SK-N-SH treated with all-trans-retinoic acid at 6 μM for 48 hours (cell line): ENCODE results near the gene LBHD1.

Source experiments
- ATAC-seq: fragments of 200-7000 bp; cut with Tn5 transposase; 3 replicates; pipeline ENCODE4 v1.9.1; 2020; ENCODE audit warnings: mild to moderate bottlenecking, moderate library complexity
- ARNTL ChIP-seq: fragments of 450-650 bp; formaldehyde crosslinking; IDR thresholded peaks from 2 replicates; pipeline ENCODE4 v1.5.0; 2020; ENCODE audit warnings: low read depth, mild to moderate bottlenecking, moderate library complexity, borderline replicate concordance
- BACH2 ChIP-seq: fragments of 250-450 bp; sonication (Bioruptor Pico); IDR thresholded peaks from 2 replicates; pipeline ENCODE4 v1.9.0; 2021; ENCODE audit warnings: mild to moderate bottlenecking, borderline replicate concordance
- CSDC2 ChIP-seq: fragments of 250-450 bp; sonication (Bioruptor Pico); IDR thresholded peaks from 2 replicates; pipeline ENCODE4 v1.5.0; 2020; ENCODE audit warnings: mild to moderate bottlenecking, moderate library complexity
- ESRRG ChIP-seq: fragments of 250-450 bp; sonication (Bioruptor Pico); IDR thresholded peaks from 2 replicates; pipeline ENCODE4 v1.6.1; 2021; ENCODE audit warnings: mild to moderate bottlenecking
- GLIS3 ChIP-seq: fragments of 250-450 bp; sonication (Bioruptor Pico); IDR thresholded peaks from 2 replicates; pipeline ENCODE4 v1.5.0; 2020; ENCODE audit warnings: mild to moderate bottlenecking, moderate library complexity
- ISL1 ChIP-seq: fragments of 250-450 bp; sonication (Bioruptor Pico); IDR thresholded peaks from 2 replicates; pipeline ENCODE4 v2.1.2; 2022; ENCODE audit warnings: mild to moderate bottlenecking, moderate library complexity
- OSR1 ChIP-seq: fragments of 250-450 bp; sonication (Bioruptor Pico); IDR thresholded peaks from 2 replicates; pipeline ENCODE4 v1.8.0; 2022; ENCODE audit warnings: moderate library complexity, mild to moderate bottlenecking, inconsistent platforms
- PPARA ChIP-seq: fragments of 250-450 bp; sonication (Bioruptor Pico); IDR thresholded peaks from 2 replicates; pipeline ENCODE4 v1.5.0; 2020; ENCODE audit warnings: mild to moderate bottlenecking, borderline replicate concordance
- RARB ChIP-seq: fragments of 250-450 bp; sonication (Bioruptor Pico); IDR thresholded peaks from 2 replicates; pipeline ENCODE4 v1.8.0; 2021; ENCODE audit warnings: mild to moderate bottlenecking, moderate library complexity
- SNAI2 ChIP-seq: fragments of 250-450 bp; sonication (Bioruptor Pico); IDR thresholded peaks from 2 replicates; pipeline ENCODE4 v1.5.0; 2020; ENCODE audit warnings: mild to moderate bottlenecking, moderate library complexity
- TCF4 ChIP-seq: fragments of 250-450 bp; sonication (Bioruptor Pico); IDR thresholded peaks from 2 replicates; pipeline ENCODE4 v1.8.0; 2021; ENCODE audit warnings: mild to moderate bottlenecking, moderate library complexity, borderline replicate concordance
- TOX ChIP-seq: fragments of 250-450 bp; sonication (Bioruptor Pico); IDR thresholded peaks from 2 replicates; pipeline ENCODE4 v1.8.0; 2021; ENCODE audit warnings: mild to moderate bottlenecking, moderate library complexity, borderline replicate concordance
- ZC3H10 ChIP-seq: fragments of 250-450 bp; sonication (Bioruptor Pico); IDR thresholded peaks from 2 replicates; pipeline ENCODE4 v1.5.1; 2021; ENCODE audit warnings: mild to moderate bottlenecking, moderate library complexity
- ZFP3 ChIP-seq: fragments of 250-450 bp; sonication (Bioruptor Pico); IDR thresholded peaks from 2 replicates; pipeline ENCODE4 v1.5.0; 2020; ENCODE audit warnings: mild to moderate bottlenecking, moderate library complexity
- ZFP30 ChIP-seq: fragments of 450-650 bp; formaldehyde crosslinking; IDR thresholded peaks from 2 replicates; pipeline ENCODE4 v1.5.0; 2022; ENCODE audit warnings: mild to moderate bottlenecking, moderate library complexity
- ZNF565 ChIP-seq: fragments of 450-650 bp; formaldehyde crosslinking; conservative IDR thresholded peaks from 2 replicates; pipeline ENCODE4 v1.5.0; 2020; ENCODE audit warnings: low read depth, mild to moderate bottlenecking, moderate library complexity
- ZNF70 ChIP-seq: fragments of 450-650 bp; formaldehyde crosslinking; IDR thresholded peaks from 2 replicates; pipeline ENCODE4 v1.5.0; 2020; ENCODE audit warnings: mild to moderate bottlenecking, moderate library complexity
- ZNF8 ChIP-seq: fragments of 450-650 bp; formaldehyde crosslinking; IDR thresholded peaks from 2 replicates; pipeline ENCODE4 v1.5.0; 2020; ENCODE audit warnings: mild to moderate bottlenecking, moderate library complexity
- TF ChIP-seq, protein P1 (sequence below): fragments of 250-450 bp; sonication (Bioruptor Pico); IDR thresholded peaks from 2 replicates; pipeline ENCODE4 v1.8.0; 2021; ENCODE audit warnings: low read depth, mild to moderate bottlenecking, moderate library complexity, borderline replicate concordance
- TF ChIP-seq, protein P2 (sequence below): fragments of 250-450 bp; sonication (Bioruptor Pico); IDR thresholded peaks from 2 replicates; pipeline ENCODE4 v1.5.0; 2020; ENCODE audit warnings: mild to moderate bottlenecking, moderate library complexity
- TF ChIP-seq, protein P3 (sequence below): fragments of 250-450 bp; sonication (Bioruptor Pico); IDR thresholded peaks from 2 replicates; pipeline ENCODE4 v1.5.1; 2020; ENCODE audit warnings: low read depth, mild to moderate bottlenecking, moderate library complexity
- TF ChIP-seq, protein P4 (sequence below): fragments of 250-450 bp; sonication (Bioruptor Pico); IDR thresholded peaks from 2 replicates; pipeline ENCODE4 v1.5.1; 2021; ENCODE audit warnings: mild to moderate bottlenecking, moderate library complexity
- TF ChIP-seq, protein P5 (sequence below): fragments of 250-450 bp; sonication (Bioruptor Pico); IDR thresholded peaks from 2 replicates; pipeline ENCODE4 v1.8.0; 2020; ENCODE audit warnings: mild to moderate bottlenecking, moderate library complexity, borderline replicate concordance

The LBHD1 gene

DNA sequence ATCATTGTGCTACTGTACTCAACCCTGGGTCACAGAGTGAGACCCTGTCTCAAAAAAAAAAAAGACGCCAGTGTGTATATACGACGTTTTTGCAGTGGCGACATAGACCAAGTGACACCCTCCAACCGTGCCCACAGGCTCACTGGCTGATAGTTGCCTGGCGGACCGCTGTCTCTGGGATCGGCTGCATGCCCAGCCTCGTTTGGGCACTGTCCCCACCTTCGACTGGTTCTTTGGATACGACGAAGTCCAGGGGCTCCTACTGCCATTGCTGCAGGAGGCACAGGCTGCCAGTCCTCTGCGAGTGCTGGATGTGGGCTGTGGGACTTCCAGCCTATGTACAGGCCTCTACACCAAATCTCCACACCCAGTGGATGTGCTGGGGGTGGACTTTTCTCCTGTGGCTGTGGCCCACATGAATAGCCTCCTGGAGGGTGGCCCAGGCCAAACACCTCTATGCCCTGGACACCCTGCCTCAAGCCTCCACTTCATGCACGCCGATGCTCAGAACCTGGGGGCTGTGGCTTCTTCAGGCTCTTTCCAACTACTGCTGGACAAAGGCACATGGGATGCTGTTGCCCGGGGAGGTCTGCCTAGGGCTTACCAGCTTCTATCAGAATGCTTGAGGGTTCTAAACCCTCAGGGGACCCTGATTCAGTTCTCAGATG, 5.7 kb downstream of the LBHD1 start (continued):
- TF ChIP-seq, protein P1, sequence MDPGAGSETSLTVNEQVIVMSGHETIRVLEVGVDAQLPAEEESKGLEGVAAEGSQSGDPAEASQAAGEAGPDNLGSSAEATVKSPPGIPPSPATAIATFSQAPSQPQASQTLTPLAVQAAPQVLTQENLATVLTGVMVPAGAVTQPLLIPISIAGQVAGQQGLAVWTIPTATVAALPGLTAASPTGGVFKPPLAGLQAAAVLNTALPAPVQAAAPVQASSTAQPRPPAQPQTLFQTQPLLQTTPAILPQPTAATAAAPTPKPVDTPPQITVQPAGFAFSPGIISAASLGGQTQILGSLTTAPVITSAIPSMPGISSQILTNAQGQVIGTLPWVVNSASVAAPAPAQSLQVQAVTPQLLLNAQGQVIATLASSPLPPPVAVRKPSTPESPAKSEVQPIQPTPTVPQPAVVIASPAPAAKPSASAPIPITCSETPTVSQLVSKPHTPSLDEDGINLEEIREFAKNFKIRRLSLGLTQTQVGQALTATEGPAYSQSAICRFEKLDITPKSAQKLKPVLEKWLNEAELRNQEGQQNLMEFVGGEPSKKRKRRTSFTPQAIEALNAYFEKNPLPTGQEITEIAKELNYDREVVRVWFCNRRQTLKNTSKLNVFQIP (CRISPR knock-in tag) = no peak
- no peak for TF ChIP-seq ISL1 (CRISPR knock-in tag)
- TF ChIP-seq, protein P2, sequence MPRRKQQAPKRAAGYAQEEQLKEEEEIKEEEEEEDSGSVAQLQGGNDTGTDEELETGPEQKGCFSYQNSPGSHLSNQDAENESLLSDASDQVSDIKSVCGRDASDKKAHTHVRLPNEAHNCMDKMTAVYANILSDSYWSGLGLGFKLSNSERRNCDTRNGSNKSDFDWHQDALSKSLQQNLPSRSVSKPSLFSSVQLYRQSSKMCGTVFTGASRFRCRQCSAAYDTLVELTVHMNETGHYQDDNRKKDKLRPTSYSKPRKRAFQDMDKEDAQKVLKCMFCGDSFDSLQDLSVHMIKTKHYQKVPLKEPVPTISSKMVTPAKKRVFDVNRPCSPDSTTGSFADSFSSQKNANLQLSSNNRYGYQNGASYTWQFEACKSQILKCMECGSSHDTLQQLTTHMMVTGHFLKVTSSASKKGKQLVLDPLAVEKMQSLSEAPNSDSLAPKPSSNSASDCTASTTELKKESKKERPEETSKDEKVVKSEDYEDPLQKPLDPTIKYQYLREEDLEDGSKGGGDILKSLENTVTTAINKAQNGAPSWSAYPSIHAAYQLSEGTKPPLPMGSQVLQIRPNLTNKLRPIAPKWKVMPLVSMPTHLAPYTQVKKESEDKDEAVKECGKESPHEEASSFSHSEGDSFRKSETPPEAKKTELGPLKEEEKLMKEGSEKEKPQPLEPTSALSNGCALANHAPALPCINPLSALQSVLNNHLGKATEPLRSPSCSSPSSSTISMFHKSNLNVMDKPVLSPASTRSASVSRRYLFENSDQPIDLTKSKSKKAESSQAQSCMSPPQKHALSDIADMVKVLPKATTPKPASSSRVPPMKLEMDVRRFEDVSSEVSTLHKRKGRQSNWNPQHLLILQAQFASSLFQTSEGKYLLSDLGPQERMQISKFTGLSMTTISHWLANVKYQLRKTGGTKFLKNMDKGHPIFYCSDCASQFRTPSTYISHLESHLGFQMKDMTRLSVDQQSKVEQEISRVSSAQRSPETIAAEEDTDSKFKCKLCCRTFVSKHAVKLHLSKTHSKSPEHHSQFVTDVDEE (CRISPR knock-in tag) = no peak
- no peak for TF ChIP-seq RARB (CRISPR knock-in tag)
- TF ChIP-seq CSDC2 = no peak
- no peak for TF ChIP-seq OSR1 (CRISPR knock-in tag)
- TF ChIP-seq BACH2 (CRISPR knock-in tag) = no peak
- TF ChIP-seq SNAI2 (CRISPR knock-in tag) = no peak

DNA sequence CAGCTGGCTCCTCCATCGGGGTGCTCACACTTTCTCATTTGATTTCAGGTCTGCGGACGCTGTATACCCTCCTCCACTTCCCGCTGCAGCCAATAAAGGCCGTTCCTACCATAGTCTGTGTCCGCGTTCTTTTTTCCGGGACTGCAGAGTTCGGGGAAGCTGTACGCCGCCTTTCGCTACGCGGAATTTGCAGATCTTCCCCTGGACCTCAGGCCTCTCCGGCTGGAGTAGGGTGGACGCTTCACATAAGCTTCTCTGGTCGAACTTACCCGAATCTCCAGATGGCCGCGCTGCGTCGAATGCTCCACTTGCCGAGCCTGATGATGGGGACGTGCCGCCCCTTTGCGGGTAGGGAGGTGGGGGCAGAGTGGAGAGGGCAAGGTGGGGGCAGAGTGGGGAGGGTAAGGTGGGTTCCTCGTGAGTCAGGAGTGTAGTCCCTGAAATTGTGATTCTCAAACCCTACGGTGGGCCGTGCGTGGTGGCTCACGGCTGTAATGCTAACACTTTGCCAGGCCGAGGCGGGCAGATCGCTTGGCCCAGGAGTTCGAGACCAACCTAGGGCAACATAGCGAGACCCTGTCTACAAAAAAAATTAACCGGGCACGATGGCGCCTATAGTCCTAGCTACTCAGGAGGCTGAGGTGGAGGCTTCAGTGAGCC, 6.3 kb downstream of the LBHD1 start:
- no peak for TF ChIP-seq PPARA
- TF ChIP-seq ZFP3 (CRISPR knock-in tag) = 0 out of 2 replicates have a peak, but pooled peaks have one; percentile 17
- ATAC-seq = peak; percentile 45

DNA sequence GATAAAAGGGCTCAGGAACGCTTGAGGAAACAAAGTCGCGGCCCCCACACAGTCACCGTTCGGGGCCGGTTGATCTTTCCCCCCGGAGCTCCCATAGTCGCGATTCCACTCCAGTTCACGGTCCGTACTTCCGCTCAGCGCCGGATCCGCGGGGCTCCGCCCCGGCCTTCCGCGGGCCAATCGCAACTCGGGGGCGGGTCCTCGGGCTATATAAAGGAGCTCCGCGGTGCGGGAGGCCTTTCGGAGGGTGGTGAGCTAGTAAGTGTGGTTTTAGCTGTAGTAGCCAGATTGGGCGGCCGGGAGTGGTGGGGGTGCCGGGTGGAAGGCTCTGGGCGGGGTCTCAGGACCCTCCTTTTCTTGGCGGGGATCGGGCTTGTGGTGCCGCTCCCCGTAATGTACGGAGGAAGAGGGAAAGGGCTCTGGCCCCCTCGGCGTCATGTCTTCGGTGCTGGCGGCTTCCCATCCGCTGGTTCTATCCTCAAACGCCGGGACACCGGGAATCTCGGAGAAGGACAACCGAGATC, 6.9 kb downstream of the LBHD1 start, which contains the start of the genes C11orf98 and CSKMT:
Gene C11orf98, minus strand, starts transcription at position 136 of the 524 bp plus-strand sequence. Its CDS starts 41 bp downstream, at position 95.
Gene CSKMT, plus strand, starts transcription at position 238 of the 524 bp plus-strand sequence. CDS start 568 bp downstream, outside the sequence.
- ATAC-seq = peak; percentile 92
- TF ChIP-seq ZFP30 (CRISPR knock-in tag) = peak; percentile 57; the same call in 1 of the 2 replicates
- TF ChIP-seq ESRRG = peak; percentile 97
- TF ChIP-seq CSDC2 = peak; percentile 68; the same call in 1 of the 2 replicates
- TF ChIP-seq GLIS3 = peak; percentile 98
- TF ChIP-seq, protein P3, sequence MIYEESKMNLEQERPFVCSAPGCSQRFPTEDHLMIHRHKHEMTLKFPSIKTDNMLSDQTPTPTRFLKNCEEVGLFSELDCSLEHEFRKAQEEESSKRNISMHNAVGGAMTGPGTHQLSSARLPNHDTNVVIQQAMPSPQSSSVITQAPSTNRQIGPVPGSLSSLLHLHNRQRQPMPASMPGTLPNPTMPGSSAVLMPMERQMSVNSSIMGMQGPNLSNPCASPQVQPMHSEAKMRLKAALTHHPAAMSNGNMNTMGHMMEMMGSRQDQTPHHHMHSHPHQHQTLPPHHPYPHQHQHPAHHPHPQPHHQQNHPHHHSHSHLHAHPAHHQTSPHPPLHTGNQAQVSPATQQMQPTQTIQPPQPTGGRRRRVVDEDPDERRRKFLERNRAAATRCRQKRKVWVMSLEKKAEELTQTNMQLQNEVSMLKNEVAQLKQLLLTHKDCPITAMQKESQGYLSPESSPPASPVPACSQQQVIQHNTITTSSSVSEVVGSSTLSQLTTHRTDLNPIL = peak; percentile 76
- TF ChIP-seq BACH2 (CRISPR knock-in tag) = no peak
- TF ChIP-seq, protein P4, sequence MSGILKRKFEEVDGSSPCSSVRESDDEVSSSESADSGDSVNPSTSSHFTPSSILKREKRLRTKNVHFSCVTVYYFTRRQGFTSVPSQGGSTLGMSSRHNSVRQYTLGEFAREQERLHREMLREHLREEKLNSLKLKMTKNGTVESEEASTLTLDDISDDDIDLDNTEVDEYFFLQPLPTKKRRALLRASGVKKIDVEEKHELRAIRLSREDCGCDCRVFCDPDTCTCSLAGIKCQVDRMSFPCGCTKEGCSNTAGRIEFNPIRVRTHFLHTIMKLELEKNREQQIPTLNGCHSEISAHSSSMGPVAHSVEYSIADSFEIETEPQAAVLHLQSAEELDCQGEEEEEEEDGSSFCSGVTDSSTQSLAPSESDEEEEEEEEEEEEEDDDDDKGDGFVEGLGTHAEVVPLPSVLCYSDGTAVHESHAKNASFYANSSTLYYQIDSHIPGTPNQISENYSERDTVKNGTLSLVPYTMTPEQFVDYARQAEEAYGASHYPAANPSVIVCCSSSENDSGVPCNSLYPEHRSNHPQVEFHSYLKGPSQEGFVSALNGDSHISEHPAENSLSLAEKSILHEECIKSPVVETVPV (CRISPR knock-in tag) = peak; percentile 98
- TF ChIP-seq, protein P1 (CRISPR knock-in tag) = peak; percentile 86; the same call in 1 of the 2 replicates
- peak; percentile 44; the same call in 1 of the 2 replicates for TF ChIP-seq ZNF70 (CRISPR knock-in tag)
- peak; percentile 88 for TF ChIP-seq ZC3H10 (CRISPR knock-in tag)
- TF ChIP-seq OSR1 (CRISPR knock-in tag) = no peak
- TF ChIP-seq, protein P5, sequence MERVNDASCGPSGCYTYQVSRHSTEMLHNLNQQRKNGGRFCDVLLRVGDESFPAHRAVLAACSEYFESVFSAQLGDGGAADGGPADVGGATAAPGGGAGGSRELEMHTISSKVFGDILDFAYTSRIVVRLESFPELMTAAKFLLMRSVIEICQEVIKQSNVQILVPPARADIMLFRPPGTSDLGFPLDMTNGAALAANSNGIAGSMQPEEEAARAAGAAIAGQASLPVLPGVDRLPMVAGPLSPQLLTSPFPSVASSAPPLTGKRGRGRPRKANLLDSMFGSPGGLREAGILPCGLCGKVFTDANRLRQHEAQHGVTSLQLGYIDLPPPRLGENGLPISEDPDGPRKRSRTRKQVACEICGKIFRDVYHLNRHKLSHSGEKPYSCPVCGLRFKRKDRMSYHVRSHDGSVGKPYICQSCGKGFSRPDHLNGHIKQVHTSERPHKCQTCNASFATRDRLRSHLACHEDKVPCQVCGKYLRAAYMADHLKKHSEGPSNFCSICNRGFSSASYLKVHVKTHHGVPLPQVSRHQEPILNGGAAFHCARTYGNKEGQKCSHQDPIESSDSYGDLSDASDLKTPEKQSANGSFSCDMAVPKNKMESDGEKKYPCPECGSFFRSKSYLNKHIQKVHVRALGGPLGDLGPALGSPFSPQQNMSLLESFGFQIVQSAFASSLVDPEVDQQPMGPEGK = peak; percentile 91
- peak; percentile 82; the same call in 1 of the 2 replicates for TF ChIP-seq ARNTL (CRISPR knock-in tag)
- TF ChIP-seq RARB (CRISPR knock-in tag) = peak; percentile 94
- peak; percentile 95 for TF ChIP-seq TOX (CRISPR knock-in tag)
- TF ChIP-seq TCF4 = peak; percentile 55; the same call in 1 of the 2 replicates
- no peak for TF ChIP-seq ZFP3 (CRISPR knock-in tag)
- peak; percentile 74; the same call in 1 of the 2 replicates for TF ChIP-seq SNAI2 (CRISPR knock-in tag)
- TF ChIP-seq ZNF565 (CRISPR knock-in tag) = 0 out of 2 replicates have a peak, but pooled peaks have one; percentile 74
- TF ChIP-seq PPARA = peak; percentile 82; the same call in 1 of the 2 replicates
- TF ChIP-seq ZNF8 (CRISPR knock-in tag) = peak; percentile 73
- TF ChIP-seq ISL1 (CRISPR knock-in tag) = no peak
